ENCODE data around the gene RGS8. TPM values are rescaled to one million over a fixed set of nuclear protein-coding genes. Genes with fewer than 3 reads are reported as not detected.

Gene RGS8
- total RNA-seq, result not detected

GRCh38 chr1:182684116-182684828 lies at the start of gene RGS8:
Gene RGS8, minus strand, starts transcription at chr1:182684587. Its CDS starts 14,938 bp downstream, at chr1:182669649.
- Histone ChIP-seq H3K27ac (no peak within 1 kb of the TSS), H3K9me3 (no peaks in the 10 kb centered on the region), H3K4me3 (no peak within 1 kb of the TSS), H3K27me3 (no peaks in the 10 kb centered on the region), H3K36me3 (no peaks in the 10 kb centered on the region), H3K4me1 (no peaks in the 10 kb centered on the region)
- no peak for DNase-seq (ENCODE audit: extremely low spot score in 2 of 2)
- TF ChIP-seq POLR2AphosphoS5 (IDR thresholded peaks at IDR 0.05; ENCODE audit: insufficient read depth in 1 of 2, low read depth in 1 of 2) (no peak), POLR2A (IDR thresholded peaks at IDR 0.05) (no peak), CTCF (IDR thresholded peaks at IDR 0.05) (no peak)
- intact Hi-C loops (cut with DNase I), result no loop called here

GRCh38 chr1:182731852-182732575 lies 47.6 kb upstream of the RGS8 start:
- intact Hi-C loops (cut with DNase I), result no loop called here
- no peak for DNase-seq (ENCODE audit: extremely low spot score in 2 of 2)
- Histone ChIP-seq H3K36me3 (no peaks in the 10 kb centered on the region), H3K4me1 (no peaks in the 10 kb centered on the region), H3K27me3 (no peaks in the 10 kb centered on the region), H3K27ac (no peak overlapping the region), H3K4me3 (no peak overlapping the region), H3K9me3 (no peaks in the 10 kb centered on the region)
- TF ChIP-seq CTCF (IDR thresholded peaks at IDR 0.05) (no peak), POLR2AphosphoS5 (IDR thresholded peaks at IDR 0.05; ENCODE audit: insufficient read depth in 1 of 2, low read depth in 1 of 2) (no peak), POLR2A (IDR thresholded peaks at IDR 0.05) (no peak)

- Histone ChIP-seq H3K4me3 (no peak overlapping the region), H3K4me1 (no peaks in the 10 kb centered on the region), H3K27me3 (no peaks in the 10 kb centered on the region), H3K36me3 (no peaks in the 10 kb centered on the region), H3K27ac (no peak overlapping the region), H3K9me3 (no peaks in the 10 kb centered on the region)
- DNase-seq (ENCODE audit: extremely low spot score in 2 of 2), result no peak
- intact Hi-C loops (cut with DNase I), result no loop called here
- no peak for TF ChIP-seq CTCF (IDR thresholded peaks at IDR 0.05)
- no peak for TF ChIP-seq POLR2A (IDR thresholded peaks at IDR 0.05)
- no peak for TF ChIP-seq POLR2AphosphoS5 (IDR thresholded peaks at IDR 0.05; ENCODE audit: insufficient read depth in 1 of 2, low read depth in 1 of 2)
These were observed 42.5 kb upstream of the RGS8 start for GRCh38 chr1:182726912-182727311.

GRCh38 chr1:182725259-182726255 lies 41.2 kb upstream of the RGS8 start:
- intact Hi-C loops (cut with DNase I), result no loop called here
- no peak overlapping the region for H3K4me3 ChIP-seq
- no peak overlapping the region for H3K27ac ChIP-seq
- H3K4me1 ChIP-seq, result no peaks in the 10 kb centered on the region
- no peaks in the 10 kb centered on the region for H3K27me3 ChIP-seq
- TF ChIP-seq CTCF (IDR thresholded peaks at IDR 0.05) (no peak), POLR2A (IDR thresholded peaks at IDR 0.05) (no peak), POLR2AphosphoS5 (IDR thresholded peaks at IDR 0.05; ENCODE audit: insufficient read depth in 1 of 2, low read depth in 1 of 2) (no peak)
- H3K36me3 ChIP-seq, result no peaks in the 10 kb centered on the region
- no peak for DNase-seq (ENCODE audit: extremely low spot score in 2 of 2)
- H3K9me3 ChIP-seq, result no peaks in the 10 kb centered on the region
